GM21528 (cell line): ENCODE data around the gene CD93.

Experiments
- ATAC-seq: cut with Tn5 transposase; IDR thresholded peaks from one replicate; pipeline ENCODE4 v1.9.1; 2021; ENCODE audit warnings: mild to moderate bottlenecking, moderate library complexity; ENCODE audit not compliant: unreplicated experiment, low FRiP score

CD93 gene

DNA sequence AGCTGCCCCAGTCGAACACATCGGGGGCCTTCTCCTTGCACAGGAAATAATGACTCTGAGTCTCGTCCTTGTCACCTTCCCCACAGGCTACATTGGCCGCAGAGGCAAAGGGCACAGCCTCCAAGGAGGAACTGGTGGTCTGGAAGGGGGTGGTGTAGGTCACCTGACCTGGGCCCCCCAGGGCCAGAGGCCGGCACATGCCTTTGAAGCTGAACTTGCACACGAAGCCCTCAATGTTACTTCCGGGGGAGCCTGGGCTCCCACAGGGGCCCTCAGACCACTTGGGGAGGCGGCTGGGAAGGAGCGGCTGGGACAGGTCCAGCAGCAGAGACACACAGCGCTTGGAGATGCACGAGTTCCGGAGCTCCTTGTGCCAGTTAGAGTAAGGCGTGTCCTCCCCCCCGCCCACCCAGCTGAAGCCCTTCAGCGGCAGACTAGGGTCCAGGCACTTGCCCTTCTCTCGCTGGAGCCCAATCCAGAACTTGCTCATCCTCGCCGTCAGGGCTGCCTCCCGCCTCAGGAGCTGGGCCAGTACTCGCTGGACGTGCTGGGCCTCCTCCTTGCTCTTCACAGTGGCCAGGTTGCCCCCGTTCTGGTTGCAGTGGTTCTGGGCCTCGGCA, 578 bp downstream of the CD93 start:
- no peak for ATAC-seq

GRCh38 chr20:23084845-23085365, 1.2 kb downstream of the CD93 start:
- no peak for ATAC-seq

GRCh38 chr20:23084282-23084844, 1.8 kb downstream of the CD93 start:
- ATAC-seq: no peak

DNA sequence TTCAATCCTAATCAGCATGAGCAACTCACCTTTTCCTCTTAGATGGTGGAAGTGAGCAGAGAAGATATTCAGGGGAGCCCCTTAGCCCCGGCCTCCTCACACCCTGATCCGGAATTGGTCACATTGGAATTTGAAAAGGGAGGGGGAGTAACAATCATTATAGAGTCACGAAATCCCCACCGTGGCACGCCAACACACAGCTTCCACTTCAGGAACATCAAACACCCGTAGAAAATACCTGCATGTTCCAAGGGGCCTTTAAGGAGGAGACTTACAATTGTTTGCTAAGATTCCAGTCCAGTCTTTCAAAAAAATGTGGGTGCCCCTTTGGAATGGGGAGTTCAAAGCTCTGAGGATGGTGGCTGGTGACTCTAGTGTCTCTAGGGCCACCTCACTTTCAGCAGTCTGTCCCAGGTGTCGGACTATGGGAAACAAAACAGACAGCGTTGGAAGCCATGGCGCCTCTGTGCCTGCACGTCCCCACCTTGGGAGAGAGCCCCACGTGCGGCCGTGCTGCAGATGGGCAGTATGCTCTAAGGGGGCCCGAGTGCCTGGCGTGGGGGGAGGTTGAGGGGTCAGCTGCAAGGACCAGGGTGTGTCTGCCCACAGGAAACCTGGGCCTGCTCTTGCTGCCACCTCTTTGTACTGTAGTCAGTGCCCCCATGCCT, 2.4 kb downstream of the CD93 start:
- no peak for ATAC-seq

DNA sequence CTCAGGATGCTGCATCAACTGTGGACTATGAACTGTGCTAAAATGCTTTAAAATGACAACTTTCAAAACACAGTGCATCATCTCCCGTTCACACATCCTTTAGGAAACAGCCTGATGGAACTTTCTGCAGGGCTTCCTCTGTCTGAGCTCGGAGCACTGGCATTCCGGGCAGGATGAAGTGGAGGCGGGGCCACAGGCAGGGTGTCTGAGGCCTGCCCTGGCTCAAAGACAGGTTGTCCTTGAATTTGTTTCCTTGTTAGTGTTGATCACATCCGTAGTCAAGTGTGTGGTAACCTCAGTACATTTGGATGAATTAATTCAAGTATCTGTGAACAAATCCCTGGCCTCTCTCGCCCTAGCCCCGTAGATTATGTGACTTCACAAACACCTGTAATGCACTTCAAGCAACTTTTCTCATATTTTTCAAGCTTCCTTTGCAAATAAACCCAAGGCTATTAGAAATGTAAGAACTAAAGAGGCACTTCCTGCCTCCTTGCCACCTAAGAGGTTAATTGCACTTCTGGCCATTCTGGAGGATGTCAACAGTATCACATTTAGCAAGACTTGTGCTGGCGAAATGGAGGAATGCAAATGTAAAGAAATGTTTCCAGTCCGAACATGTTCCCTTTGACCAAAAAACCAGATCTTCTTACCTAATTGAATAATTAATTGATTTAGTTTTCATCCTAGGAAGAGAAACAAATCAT, 3.1 kb downstream of the CD93 start:
- ATAC-seq: no peak

DNA sequence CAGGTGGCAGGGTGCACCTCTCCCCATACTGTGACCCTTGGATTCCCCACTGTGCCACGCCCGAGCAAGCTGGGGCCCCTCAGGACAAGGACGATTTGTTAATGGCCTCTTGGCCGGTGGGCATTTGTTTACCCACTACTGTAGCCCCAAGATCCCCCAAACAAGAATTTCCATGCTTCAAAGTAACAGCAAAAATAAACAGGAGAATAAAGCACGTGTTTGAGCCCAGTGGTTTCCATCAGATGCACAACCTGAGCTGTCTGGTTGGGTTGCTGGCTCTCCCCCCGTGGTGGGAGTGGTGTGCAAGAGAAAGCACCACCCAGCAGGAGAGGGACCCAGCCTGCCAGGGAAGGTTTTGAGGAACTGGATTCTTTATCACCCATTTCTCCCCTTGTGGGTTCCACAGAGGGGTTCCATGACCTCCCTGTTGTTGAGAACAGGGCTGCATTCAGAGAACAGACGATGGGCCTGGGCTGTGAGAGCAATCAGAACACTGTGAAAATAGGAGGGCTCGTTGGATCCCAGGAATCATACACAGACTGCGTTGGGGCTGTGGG, 4.8 kb downstream of the CD93 start:
- ATAC-seq: no peak

- no peak for ATAC-seq
These were observed 5.6 kb downstream of the CD93 start for GRCh38 chr20:23080521-23080920.

DNA sequence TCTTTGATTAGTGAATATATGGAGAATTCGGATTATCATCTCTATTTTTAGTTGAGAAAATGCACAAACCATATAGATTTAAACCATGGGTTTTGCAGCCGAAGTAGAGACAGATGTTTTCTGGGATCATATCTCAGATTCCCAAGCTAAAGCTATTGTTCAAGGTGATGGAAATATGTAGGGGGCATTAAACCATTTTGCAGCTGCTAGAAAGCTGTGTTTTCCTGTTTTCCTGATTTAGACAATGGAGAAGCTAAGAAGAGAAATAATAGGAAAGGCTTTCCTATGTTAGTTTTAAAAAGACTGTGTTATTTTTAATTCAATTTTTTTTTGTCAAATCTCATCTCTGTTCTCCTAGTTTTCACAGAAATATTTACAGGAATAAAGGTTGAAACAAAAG, 6.2 kb downstream of the CD93 start:
- no peak for ATAC-seq

- no peak for ATAC-seq
These were observed 7.1 kb downstream of the CD93 start for GRCh38 chr20:23079016-23079351.

- ATAC-seq: no peak
These were observed 7.6 kb downstream of the CD93 start for GRCh38 chr20:23078351-23079015.

- ATAC-seq: no peak
These were observed 8.8 kb downstream of the CD93 start for GRCh38 chr20:23077277-23077676.

- ATAC-seq: no peak
These were observed 12.1 kb downstream of the CD93 start for GRCh38 chr20:23074052-23074451.

- no peak for ATAC-seq
These were observed 13.1 kb downstream of the CD93 start for GRCh38 chr20:23072892-23073586.

DNA sequence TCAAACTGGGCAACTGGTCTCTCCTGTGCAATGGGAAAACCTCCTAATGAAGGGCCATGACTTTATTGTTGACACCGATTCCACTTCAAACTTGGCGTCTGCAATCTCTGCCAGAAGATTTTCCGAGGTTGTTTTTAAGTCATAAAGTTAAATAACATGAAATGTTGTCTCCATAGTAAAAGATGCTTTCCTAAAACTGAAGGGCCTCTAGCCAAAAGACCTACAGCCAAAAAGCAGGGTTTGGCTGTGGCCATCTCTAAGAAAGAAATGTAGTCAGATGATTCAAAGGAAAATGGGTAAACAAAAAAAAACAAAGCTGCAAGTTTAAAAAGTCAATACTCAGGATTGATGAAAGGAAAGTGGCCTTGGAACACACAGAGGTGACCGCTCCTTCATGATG, 14.1 kb downstream of the CD93 start:
- ATAC-seq: no peak

GRCh38 chr20:23071398-23071797, 14.7 kb downstream of the CD93 start:
- no peak for ATAC-seq

DNA sequence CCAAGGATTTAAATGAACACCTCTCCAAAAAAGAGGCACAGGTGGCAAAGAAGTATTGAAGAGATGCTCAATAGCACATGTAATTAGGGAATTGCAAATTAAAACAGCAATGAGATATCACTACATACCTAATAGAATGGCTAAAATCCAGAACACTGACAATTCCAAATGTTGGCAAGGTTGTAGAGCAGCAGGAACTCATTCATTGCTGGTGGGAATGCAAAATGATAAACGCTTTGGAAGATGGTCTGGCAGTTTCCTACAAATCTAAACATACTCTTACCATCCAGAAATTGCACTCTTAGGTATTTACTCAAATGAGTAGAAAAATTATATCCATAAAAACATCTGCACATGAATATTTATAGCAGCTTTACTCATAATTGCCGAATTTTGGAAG, 17.0 kb downstream of the CD93 start:
- no peak for ATAC-seq

GRCh38 chr20:23068283-23068682, 17.8 kb downstream of the CD93 start:
- ATAC-seq: no peak

GRCh38 chr20:23066772-23067171, 19.4 kb downstream of the CD93 start:
- no peak for ATAC-seq

GRCh38 chr20:23065266-23066201, 20.6 kb downstream of the CD93 start:
- no peak for ATAC-seq
